HTERT RPE-1 (cell line): ENCODE results near the gene SND1.

Experiments used
- in situ Hi-C: fragments of 300-500 bp; cut with MboI; formaldehyde crosslinking; loops from 4 replicates; pipeline ENCODE4 v1.14.3; 2020; ENCODE audit warnings: low sequenced_read_pairs

The SND1 gene

GRCh38 chr7:127924874-127925273 is 272.9 kb downstream of the SND1 start:
- in situ Hi-C loops = no loop called here

DNA sequence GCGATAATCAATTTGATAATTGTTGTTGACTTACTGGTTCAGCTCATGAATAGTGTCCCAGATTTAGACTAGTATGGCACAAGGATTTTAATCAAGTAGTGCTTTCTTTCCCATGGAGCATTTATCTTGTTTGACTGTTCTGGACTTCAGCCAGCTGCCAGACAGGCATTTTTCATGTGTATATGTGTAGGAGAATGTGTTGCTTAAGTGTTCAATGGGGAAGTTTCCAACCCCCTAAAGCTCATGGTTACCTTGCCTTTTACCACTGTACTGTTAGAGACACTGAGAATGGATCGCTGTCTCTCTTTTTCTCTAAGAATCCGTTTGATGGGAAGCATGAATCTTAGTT is 275.3 kb downstream of the SND1 start:
- in situ Hi-C loops = no loop called here

DNA sequence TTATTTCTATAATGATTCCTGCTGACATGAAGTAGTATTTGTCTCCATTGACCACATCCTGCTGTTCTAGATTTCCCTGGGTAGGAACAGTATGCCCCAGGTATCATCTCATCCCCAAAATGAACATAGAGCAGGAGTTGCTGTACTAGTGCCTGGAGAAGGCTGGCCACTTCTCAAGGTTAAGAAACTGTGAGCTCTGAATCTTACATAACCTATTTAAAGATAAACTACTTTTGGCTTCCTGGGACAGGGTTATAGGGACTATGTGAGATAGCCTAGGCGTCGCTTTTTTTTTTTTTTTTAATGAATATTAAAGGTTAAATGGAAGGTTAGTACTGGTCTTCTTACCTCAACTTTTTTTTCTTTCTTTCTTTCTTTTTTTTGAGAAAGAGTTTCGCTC is 276.2 kb downstream of the SND1 start:
- in situ Hi-C loops = no loop called here

DNA sequence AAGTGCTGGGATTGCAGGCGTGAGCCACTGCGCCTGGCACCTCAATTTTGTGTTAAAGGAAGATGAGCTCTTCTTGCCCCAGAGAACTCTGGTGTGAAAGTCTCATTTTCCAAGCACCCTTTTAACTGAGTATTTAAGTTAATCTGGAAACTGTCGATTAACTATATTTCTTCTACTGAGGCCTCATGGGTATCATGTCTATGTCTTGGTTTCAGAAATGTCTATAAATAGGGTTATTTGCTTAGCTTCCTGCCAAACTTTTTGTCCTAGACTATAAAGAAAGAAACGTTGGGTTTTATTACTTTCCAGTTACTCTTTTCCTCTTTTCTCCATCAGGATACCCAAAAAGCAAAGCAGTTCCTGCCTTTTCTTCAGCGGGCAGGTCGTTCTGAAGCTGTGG is 276.9 kb downstream of the SND1 start:
- in situ Hi-C loops = no loop called here

DNA sequence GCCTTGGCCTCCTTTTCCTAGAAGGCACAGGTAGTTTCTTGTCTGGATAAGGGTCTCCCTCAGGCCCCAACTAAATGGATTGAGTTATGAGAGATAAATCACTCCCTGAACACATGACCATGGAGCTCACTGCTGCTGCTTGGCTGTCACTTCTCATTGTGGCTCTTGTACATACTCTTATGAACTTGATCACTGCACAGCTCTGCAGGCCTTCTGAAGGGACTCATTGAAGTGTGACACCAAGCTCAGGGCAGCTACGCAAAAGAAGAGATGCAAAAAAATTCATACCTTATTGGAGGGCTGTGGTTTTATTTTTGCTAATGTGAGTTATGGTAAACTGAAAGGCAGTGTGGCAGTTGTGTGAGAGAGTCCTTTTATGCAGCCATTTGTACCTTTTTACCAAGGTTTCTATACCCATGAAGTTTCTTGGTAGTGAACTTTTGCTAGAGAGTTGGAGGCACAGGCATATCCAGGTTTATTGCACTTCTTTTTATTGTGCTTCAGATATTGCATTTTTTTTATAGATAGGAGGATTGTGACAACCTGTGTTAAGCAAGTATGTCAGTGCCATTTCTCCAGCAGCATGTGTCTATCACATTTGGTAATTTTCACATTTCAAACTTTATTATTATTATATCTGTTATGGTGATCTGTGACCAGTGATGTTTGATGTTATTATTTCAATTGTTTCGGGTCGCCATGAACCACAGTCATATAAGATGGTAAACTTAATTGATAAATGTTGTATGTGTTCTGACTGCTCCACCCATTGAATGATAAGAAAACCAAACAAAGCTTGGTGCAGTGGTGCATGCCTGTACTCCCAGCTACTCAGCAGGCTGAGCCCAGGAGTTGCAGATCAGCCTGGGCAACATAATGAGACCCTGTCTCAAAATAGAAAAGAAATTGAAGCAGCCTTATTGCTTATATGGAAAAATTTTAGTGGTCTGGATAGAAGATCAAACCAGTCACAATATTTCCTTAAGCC is 278.6 kb downstream of the SND1 start:
- in situ Hi-C loops = no loop called here

DNA sequence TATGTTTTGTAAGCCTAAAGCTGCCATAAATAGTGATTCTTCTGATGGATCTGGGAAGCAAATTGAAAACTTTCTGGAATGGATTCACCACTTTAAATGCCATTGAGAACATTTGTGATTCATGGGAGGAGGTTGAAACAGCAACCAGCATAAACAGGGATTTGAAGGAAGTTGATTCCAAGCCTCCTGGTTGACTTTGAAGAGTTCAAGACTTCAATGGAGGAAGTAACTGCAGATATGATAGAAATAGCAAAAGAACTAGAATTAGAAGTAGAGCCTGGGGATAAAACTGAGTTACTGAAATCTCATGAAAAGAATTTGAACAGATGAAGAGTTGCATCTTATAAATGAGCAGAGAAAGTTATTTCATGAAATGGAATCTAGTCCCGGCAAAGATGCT is 280.1 kb downstream of the SND1 start:
- in situ Hi-C loops = no loop called here

- in situ Hi-C loops = no loop called here
These were observed 280.5 kb downstream of the SND1 start for GRCh38 chr7:127932496-127932895.

GRCh38 chr7:127933146-127933545 is 281.2 kb downstream of the SND1 start:
- in situ Hi-C loops = no loop called here

- in situ Hi-C loops = no loop called here
These were observed 282.7 kb downstream of the SND1 start for GRCh38 chr7:127934711-127935110.

DNA sequence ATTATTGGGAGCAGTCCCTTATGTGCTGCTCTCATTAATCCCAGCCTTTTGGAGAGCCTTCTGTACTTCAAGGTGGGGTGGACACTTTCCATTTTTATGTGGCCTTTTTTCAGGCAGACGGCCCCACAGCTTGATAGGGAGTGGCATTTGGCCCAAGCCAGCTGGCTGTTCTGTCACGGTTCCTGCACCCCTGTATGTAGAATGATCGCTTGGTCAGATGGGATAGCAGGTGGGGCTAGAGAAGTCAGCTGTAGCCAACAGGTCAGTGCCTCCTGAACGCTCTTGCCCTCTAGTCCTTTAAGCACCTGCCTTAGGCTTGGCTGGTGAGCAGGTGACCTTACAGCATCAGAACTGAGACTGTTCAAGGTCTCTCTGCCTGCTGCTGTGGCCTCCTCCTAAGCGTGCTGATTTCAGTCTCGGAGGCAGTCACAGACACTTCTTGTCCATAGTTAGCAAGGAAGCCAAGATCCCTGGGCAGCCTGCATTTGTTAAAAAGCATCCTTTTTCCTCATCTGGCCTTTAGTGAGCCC is 283.9 kb downstream of the SND1 start:
- in situ Hi-C loops = no loop called here

DNA sequence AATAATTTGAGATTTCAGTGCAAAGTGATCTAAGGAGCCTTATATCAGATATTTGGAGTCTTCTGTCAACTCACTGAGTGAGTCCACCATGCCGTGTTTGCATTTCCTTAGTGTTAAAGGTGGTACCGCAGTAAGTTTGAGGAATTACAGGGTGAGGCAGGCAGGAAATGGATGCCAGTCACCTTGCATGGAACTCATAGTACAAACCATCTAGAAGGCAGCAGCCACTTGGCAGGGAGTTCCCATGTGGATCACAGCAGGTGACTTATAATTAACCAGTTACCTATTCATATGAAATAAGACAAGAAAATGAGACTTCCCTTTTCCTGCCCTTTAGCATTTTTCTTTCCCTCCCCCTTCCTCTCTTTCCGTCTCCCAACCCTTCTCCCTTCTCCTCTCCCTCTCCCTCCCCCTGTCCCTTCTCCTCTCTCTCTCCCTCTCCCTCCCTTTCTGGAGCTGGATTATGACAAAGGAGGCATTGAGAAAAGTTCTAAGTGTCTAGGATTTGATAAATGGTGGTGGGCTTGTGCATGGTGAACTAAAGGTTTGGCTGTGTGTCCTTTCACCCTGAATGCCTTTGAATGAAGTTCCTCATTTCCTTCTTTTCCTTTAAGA is 285.2 kb downstream of the SND1 start:
- in situ Hi-C loops = no loop called here

DNA sequence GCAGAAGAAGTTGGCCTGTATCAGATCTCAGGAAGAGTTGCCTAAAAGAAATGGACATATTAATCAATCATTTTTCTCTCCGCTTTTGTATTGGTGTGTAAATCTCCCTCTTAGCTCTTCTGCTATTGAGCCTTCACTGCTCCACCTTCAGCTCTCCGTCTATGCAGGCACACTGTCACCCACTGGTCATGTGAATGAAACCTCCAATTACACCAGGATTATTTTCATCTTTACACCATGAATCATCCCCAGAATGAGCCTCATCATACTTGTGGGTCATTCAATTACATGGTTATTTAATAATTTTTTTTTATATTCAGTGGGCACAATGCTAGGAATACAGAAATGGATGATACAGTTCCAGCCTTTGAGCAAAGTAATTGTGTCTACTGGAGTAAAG is 286.6 kb downstream of the SND1 start:
- in situ Hi-C loops = no loop called here

- in situ Hi-C loops = no loop called here
These were observed 288.6 kb downstream of the SND1 start for GRCh38 chr7:127940381-127941160.

- in situ Hi-C loops = no loop called here
These were observed 289.6 kb downstream of the SND1 start for GRCh38 chr7:127941476-127942210.

DNA sequence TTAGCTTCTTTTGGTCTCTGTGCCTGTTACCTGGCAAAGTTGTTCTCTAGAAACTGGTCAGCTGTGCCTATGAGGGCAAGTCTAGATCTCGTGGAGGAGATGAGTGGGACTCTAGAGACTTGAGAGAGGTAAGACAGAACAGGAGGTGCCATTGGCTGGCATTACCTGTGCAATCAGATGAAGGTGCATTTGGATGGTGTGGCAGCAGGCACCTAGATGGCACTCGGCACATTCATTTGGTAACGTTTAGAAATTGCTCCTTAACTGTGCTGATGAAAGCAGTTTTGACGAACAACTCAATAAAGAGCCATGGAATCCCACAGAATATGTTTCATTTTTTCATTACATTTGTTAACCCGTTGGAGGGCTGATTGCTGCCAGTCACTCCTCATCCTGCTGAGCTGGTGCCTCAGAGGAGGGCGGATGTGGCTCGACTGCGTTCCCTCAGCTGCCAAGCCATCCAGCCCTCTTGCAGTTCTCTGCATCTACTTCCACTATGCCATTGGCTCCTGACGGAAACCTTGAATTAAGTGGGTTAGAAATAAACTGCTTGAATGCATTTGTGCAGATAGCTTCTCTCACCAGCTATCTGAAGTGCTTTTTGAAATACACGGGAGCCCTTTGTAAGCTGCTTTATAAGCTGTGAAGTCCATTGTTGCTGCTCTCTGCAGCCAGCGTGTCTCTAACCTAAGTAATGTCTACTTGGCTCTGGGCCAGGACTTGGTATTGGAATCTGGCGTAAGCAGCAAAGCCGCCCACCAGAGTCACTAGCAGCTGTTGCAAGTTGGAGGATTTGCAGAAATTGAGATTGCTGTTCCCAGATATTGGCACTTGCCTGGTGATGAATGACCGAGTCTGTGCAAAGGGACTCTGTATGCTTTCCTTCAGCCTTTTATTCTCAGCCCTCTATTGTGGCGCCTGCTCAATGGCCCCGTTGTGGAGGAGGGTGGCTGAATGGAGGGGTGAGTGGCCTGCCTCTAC is 291.8 kb downstream of the SND1 start:
- in situ Hi-C loops = no loop called here

DNA sequence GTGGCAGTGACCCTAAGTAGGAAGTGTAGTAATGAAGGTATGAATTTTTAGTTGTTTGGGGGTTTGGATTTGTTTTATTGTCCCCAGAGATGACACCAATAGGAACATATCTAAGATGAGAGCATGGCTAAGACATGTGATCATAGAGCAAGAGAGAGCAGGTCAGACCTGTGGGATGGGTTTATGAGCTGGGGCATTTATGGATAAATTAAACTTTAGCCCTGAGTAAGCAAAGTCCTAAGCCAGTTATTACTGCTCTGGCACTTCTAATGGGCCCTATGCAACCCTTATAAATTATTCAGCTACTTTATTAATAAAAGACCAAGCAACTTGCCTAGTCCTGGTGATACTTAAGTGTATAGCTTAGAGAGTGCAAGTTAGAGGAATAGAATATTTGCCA is 294.1 kb downstream of the SND1 start:
- in situ Hi-C loops = no loop called here

GRCh38 chr7:127946847-127947246 is 294.9 kb downstream of the SND1 start:
- in situ Hi-C loops = no loop called here

- in situ Hi-C loops = no loop called here
These were observed 296.3 kb downstream of the SND1 start for GRCh38 chr7:127948312-127948711.

DNA sequence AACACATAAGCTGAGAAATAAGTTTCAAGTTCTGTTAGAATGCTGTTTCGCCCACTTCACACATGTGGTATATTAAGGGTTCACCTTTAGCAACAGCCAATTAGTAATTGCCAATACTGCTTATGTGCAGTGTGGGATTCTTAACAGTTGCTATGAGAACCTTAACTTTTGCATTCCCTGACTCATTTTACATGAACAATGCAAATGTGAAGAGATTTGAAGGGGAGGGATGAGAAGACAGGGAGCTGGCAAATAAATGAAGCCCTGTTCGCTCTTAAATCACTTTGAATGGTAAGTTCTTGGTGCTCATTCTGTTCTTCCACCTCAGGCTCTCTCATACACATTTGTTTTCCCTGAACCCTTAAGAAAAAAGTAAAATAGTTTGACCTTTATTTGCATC is 296.9 kb downstream of the SND1 start:
- in situ Hi-C loops = no loop called here
